ENCODE measurements around the gene PIGS. TPM values are rescaled to one million over a fixed set of nuclear protein-coding genes. Genes with fewer than 3 reads are reported as not detected.

Gene PIGS
- polyA plus RNA-seq, 1 of the 3 experiments (the other 2 are of a cell fraction), result 78.5 TPM

GRCh38 chr17:28537219-28537610 is 34.1 kb downstream of the PIGS start:
- Histone ChIP-seq H4K20me1 (ENCODE audit: insufficient read depth) (no peaks in the 10 kb centered on the region), H3K9me2 (no peaks in the 10 kb centered on the region), H3K4me3 (ENCODE audit: low read depth in 2 of 2, low read length in 1 of 2) (no peak overlapping the region), H2AFZ (ENCODE audit: low read depth) (no peak overlapping the region), H3K79me2 (ENCODE audit: insufficient read depth) (no peaks in the 10 kb centered on the region), H3K9ac (no peak overlapping the region), H3F3A (replicated peaks; ENCODE audit: insufficient read depth) (no peaks in the 10 kb centered on the region), H3K27me3 (ENCODE audit: insufficient read depth) (no peaks in the 10 kb centered on the region), H3K36me3 (replicated peaks in 1 of 2; ENCODE audit: control insufficient read depth in 1 of 2, insufficient read depth in 2 of 2, low read length in 1 of 2) (no peaks in the 10 kb centered on the region), H3K27ac (ENCODE audit: low read depth in 2 of 2, low read length in 1 of 2) (no peak overlapping the region), H3K9me3 (no peaks in the 10 kb centered on the region), H3K4me2 (no peak overlapping the region), H3K4me1 (ENCODE audit: control insufficient read depth in 1 of 2, insufficient read depth in 2 of 2, low read depth in 1 of 2, low read length in 1 of 2) (no peaks in the 10 kb centered on the region)
- TF ChIP-seq PBX3 (IDR thresholded peaks at IDR 0.05), result no peak
- no peak for TF ChIP-seq RAD21 (IDR thresholded peaks at IDR 0.05; ENCODE audit: low read length)
- TF ChIP-seq FOXM1 (IDR thresholded peaks at IDR 0.05; ENCODE audit: low read depth), result no peak
- no peak for TF ChIP-seq CTCF (IDR thresholded peaks at IDR 0.05)
- no peak for TF ChIP-seq REST (IDR thresholded peaks at IDR 0.05; ENCODE audit: low read depth, low read length)
- no peak for TF ChIP-seq NFIC (IDR thresholded peaks at IDR 0.05; ENCODE audit: borderline replicate concordance)
- no peak for TF ChIP-seq USF1 (IDR thresholded peaks at IDR 0.05; ENCODE audit: borderline replicate concordance, low read depth)
- TF ChIP-seq MAX (IDR thresholded peaks at IDR 0.05; ENCODE audit: low read depth), result no peak
- no peak for TF ChIP-seq SIN3A (IDR thresholded peaks at IDR 0.05; ENCODE audit: borderline replicate concordance, low read depth, low read length)
- no peak for TF ChIP-seq POLR2AphosphoS5 (IDR thresholded peaks at IDR 0.05; ENCODE audit: low read depth, low read length)
- TF ChIP-seq RCOR1 (IDR thresholded peaks at IDR 0.05; ENCODE audit: low read length), result no peak
- TF ChIP-seq MEF2A (IDR thresholded peaks at IDR 0.05; ENCODE audit: borderline replicate concordance, low read depth), result no peak
- no peak for TF ChIP-seq CHD2 (IDR thresholded peaks at IDR 0.05; ENCODE audit: low read length, partially characterized antibody)
- no peak for TF ChIP-seq GATA2 (CRISPR knock-in tag; IDR thresholded peaks at IDR 0.05)
- no peak for TF ChIP-seq USF2 (IDR thresholded peaks at IDR 0.05; ENCODE audit: borderline replicate concordance, low read depth, low read length)
- TF ChIP-seq EZH2phosphoT487 (IDR thresholded peaks at IDR 0.05; ENCODE audit: borderline replicate concordance, low read depth), result no peak
- TF ChIP-seq MXI1 (IDR thresholded peaks at IDR 0.05; ENCODE audit: low read depth, low read length), result no peak
- TF ChIP-seq GABPA (IDR thresholded peaks at IDR 0.05; ENCODE audit: low read depth), result no peak
- TF ChIP-seq ZBTB33 (IDR thresholded peaks at IDR 0.05; ENCODE audit: borderline replicate concordance, low read depth), result no peak
- DNase-seq, result no peak
- POLR2A ChIA-PET, result no interaction called here
- CTCF ChIA-PET, result interaction anchor here (1.4 to 7.9 kb wide), 4 partner anchors 10 to 42 kb away, joined by 4 to 117 read pairs (median 26); no protein-coding TSS in a partner anchor
- 15% methylated on average over 3 of the region's 12 CpGs for WGBS (ENCODE audit: low lambda C conversion rate)

Data from SK-N-SH (cell line).